Muscle layer of duodenum (tissue), 2 donors: ENCODE data around the gene LORICRIN.

Experiments
- H3K27ac ChIP-seq: one replicate; pipeline ENCODE4 v1.7.0; 2013; ENCODE audit warnings: mild to moderate bottlenecking, low read length
- H3K27me3 ChIP-seq: one replicate; pipeline ENCODE4 v1.7.0; 2013; ENCODE audit warnings: low read depth, mild to moderate bottlenecking, control low read depth, low read length
- H3K36me3 ChIP-seq, 2 donors: one replicate each; pipeline ENCODE4 v1.7.0; 2013; ENCODE audit warnings: low read length in 2 of 2, control low read depth in 1 of 2, mild to moderate bottlenecking in 1 of 2; ENCODE audit not compliant: insufficient read depth in 2 of 2, control insufficient read depth in 1 of 2
- H3K4me1 ChIP-seq, 2 donors: one replicate each; pipeline ENCODE4 v1.7.0; 2013; ENCODE audit warnings: low read length in 2 of 2, mild to moderate bottlenecking in 2 of 2, control low read depth in 1 of 2, moderate library complexity in 1 of 2; ENCODE audit not compliant: insufficient read depth in 2 of 2, control insufficient read depth in 1 of 2
- H3K4me3 ChIP-seq, 2 donors: one replicate each; pipeline ENCODE4 v1.7.0; 2013; ENCODE audit warnings: low read length in 2 of 2, low read depth in 1 of 2, mild to moderate bottlenecking in 1 of 2
- H3K9me3 ChIP-seq, 2 donors: one replicate each; pipeline ENCODE4 v1.7.0; 2013; ENCODE audit warnings: low read length in 2 of 2, control low read depth in 1 of 2, mild to moderate bottlenecking in 1 of 2; ENCODE audit not compliant: control insufficient read depth in 1 of 2
- donor health status: healthy.

Gene LORICRIN

GRCh38 chr1:153307221-153307600 is 47.7 kb downstream of the LORICRIN start:
- H3K27me3 ChIP-seq, result no peaks in the 10 kb centered on the region
- no peaks in the 10 kb centered on the region for H3K36me3 ChIP-seq
- no peak overlapping the region for H3K4me3 ChIP-seq
- no peak overlapping the region for H3K27ac ChIP-seq
- H3K4me1 ChIP-seq, result no peaks in the 10 kb centered on the region
- H3K9me3 ChIP-seq, result no peaks in the 10 kb centered on the region

- H3K4me3 ChIP-seq, result no peak overlapping the region
- H3K9me3 ChIP-seq, result no peaks in the 10 kb centered on the region
- H3K36me3 ChIP-seq, result no peaks in the 10 kb centered on the region
- H3K27ac ChIP-seq, result no peak overlapping the region
- H3K4me1 ChIP-seq, result no peaks in the 10 kb centered on the region
- H3K27me3 ChIP-seq, result no peaks in the 10 kb centered on the region
Observed at GRCh38 chr1:153308540-153308939, 49.1 kb downstream of the LORICRIN start.

- Histone ChIP-seq H3K4me3 (no peak overlapping the region), H3K27me3 (no peaks in the 10 kb centered on the region), H3K9me3 (no peaks in the 10 kb centered on the region), H3K36me3 (no peaks in the 10 kb centered on the region), H3K4me1 (no peaks in the 10 kb centered on the region), H3K27ac (no peak overlapping the region)
Observed at GRCh38 chr1:153309441-153309840, 50.0 kb downstream of the LORICRIN start.

GRCh38 chr1:153310526-153310925 is 51.0 kb downstream of the LORICRIN start:
- no peak overlapping the region for H3K27ac ChIP-seq
- no peaks in the 10 kb centered on the region for H3K27me3 ChIP-seq
- no peaks in the 10 kb centered on the region for H3K36me3 ChIP-seq
- no peaks in the 10 kb centered on the region for H3K9me3 ChIP-seq
- no peak overlapping the region for H3K4me3 ChIP-seq
- no peaks in the 10 kb centered on the region for H3K4me1 ChIP-seq
